Breast epithelium (tissue), 3 donors: Measurements from ENCODE around the gene TAS2R46.
"Not testable (repeated sequence)": the region's sequence is repeated elsewhere in the genome, so short reads cannot be mapped to it uniquely, and the experiment has no call there.

Source experiments
- POLR2AphosphoS5 ChIP-seq, 3 donors: sonication (generic); formaldehyde crosslinking; IDR thresholded peaks; one replicate each; pipeline ENCODE4 v1.6.1; 2017; ENCODE audit warnings: antibody characterized with exemption in 3 of 3
- TF ChIP-seq, protein P1 (sequence below), 3 donors: fragments of 450-650 bp; IDR thresholded peaks; one replicate each; pipeline ENCODE4 v1.5.1; 2016 to 2017; ENCODE audit warnings: antibody characterized with exemption in 3 of 3, mild to moderate bottlenecking in 3 of 3, moderate library complexity in 3 of 3

DNA sequence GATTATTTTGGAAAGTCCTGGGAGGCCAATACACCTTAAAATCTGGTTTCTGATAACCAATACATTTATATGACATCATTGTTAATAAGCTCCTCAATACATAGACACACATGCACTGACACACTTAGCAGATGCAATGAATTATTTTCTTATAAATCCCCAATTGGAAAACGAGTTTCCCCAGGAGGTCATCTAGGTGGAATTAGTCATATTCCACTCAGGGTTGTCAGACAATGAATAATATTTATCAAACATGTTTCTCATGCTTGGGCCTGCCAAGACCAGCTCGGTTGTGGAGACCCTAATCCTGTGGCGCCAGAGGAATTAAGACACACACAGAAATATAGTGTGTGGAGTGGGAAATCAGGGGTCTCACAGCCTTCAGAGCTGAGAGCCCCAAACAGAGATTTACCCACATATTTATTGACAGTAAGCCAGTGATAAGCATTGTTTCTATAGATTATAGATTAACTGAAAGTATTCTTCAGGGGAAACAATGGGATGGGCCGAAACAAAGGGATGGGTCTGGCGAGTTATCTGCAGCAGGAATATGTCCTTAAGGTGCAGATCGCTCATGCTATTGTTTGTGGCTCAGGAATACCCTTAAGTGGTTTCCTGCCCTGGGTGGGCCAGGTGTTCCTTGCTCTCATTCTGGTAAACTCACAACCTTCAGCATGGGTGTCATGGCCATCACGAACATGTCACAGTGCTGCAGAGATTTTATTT lies 12.1 kb downstream of the TAS2R46 start:
- TF ChIP-seq, protein P1, sequence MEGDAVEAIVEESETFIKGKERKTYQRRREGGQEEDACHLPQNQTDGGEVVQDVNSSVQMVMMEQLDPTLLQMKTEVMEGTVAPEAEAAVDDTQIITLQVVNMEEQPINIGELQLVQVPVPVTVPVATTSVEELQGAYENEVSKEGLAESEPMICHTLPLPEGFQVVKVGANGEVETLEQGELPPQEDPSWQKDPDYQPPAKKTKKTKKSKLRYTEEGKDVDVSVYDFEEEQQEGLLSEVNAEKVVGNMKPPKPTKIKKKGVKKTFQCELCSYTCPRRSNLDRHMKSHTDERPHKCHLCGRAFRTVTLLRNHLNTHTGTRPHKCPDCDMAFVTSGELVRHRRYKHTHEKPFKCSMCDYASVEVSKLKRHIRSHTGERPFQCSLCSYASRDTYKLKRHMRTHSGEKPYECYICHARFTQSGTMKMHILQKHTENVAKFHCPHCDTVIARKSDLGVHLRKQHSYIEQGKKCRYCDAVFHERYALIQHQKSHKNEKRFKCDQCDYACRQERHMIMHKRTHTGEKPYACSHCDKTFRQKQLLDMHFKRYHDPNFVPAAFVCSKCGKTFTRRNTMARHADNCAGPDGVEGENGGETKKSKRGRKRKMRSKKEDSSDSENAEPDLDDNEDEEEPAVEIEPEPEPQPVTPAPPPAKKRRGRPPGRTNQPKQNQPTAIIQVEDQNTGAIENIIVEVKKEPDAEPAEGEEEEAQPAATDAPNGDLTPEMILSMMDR (IDR thresholded peaks at IDR 0.05), result not testable (repeated sequence)
- TF ChIP-seq POLR2AphosphoS5 (IDR thresholded peaks at IDR 0.05), result not testable (repeated sequence)
